NCI-H82 treated with DMSO at 0.1 percent for 48 hours (cell line): Measurements from ENCODE around the gene SLC25A13.
"Not testable (repeated sequence)": the region's sequence is repeated elsewhere in the genome, so short reads cannot be mapped to it uniquely, and the experiment has no call there.

ENCODE experiments used
- DNase-seq: peaks from one replicate; lab custom pipeline; 2025; ENCODE audit not compliant: unreplicated experiment; lab: John Stamatoyannopoulos, UW

The SLC25A13 gene

DNA sequence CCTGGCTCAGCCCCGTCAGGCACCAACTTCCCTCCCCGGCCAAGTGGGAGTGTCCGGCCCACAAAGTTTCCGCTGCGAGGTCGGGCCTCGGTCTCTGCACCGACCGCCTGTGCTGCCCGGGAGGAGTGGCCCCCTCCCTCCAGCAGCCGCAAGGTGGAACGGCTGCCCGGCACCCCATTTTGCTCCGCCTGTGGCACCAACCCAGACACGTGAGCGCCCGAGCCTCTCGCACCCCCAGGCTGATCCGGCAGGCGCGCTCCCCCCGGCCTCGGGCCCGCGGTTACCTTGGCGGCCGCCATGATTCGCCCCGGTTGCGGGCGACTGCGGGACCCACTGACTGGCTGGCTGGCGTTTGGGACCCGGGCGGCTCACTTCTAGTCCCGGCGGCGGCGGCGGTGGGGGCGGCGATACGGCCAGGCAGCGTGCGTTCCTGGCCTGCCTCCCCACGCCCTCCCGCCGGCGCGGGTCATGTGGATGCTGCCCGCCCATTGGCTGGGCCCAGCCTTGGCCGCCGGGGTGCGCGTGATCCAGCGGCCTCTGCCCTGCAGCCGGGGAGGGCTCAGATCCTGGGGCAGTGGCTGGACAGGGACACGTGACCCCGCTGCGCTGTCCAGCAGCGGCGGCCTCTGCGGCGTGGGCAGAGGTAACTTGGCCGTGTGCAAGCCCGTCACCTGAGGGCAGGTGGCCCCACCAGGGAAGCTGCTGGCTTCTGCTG, at the start of gene SLC25A13:
TSS of gene SLC25A13 (minus strand) at position 441 of the 715 bp plus-strand sequence. CDS start at position 299, 142 bp downstream.
- peak; percentile 57 for DNase-seq

DNA sequence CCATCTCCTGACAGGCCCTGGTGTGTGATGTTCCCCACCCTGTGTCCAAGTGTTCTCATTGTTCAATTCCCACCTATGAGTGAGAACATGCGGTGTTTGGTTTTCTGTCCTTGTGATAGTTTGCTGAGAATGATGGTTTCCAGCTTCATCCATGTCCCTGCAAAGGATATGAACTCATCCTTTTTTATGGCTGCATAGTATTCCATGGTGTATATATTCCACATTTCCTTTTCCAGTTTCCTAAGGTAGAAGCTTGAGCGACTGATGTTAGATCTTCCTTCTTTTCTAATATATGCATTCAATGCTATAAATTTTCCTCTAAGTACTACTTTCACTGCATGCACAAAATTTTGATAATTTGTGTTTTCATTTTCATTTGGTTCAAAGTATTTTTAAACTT, 44.0 kb upstream of the SLC25A13 start:
- not testable (repeated sequence) for DNase-seq

- no peak for DNase-seq
Measured at GRCh38 chr7:96361116-96361857, 39.4 kb upstream of the SLC25A13 start.

- no peak for DNase-seq
Measured at GRCh38 chr7:96359876-96360275, 38.0 kb upstream of the SLC25A13 start.

DNA sequence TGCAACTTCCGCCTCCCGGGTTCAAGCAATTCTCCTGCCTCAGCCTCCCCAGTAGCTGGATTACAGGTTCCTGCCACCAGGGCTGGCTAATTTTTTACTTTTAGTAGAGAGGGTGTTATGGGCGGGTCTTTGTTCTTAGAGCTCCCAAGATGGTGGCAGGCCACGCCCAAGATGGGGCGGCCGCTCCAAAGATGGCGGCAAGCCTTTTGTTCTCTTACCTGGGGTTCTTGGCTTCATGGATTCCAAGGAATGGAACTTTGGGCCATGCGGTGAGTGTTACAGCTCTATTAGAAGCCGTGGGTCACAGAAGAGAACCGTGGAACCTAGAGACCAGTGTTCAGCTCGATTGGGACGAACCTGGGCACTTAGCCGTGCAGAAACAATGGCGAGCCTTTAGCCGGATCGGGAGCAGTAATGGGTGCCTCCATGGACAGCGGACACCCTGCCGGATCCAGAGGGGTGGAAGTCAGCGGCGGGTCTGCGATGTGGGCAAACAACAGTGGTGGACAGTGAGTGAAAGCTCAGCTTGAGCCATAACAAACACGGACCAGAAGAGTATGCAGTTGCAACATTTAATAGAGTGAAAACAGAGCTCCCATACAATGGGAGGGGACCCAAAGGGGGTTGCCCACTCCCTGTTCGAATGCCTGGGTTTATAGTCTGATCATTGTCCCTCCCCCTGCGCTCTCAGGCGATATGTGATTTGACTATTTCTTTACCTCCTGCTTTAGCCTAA, 36.5 kb upstream of the SLC25A13 start:
- DNase-seq: not testable (repeated sequence)

- no peak for DNase-seq
Measured at GRCh38 chr7:96355990-96356506, 34.1 kb upstream of the SLC25A13 start.

- no peak for DNase-seq
Measured at GRCh38 chr7:96354881-96355280, 33.0 kb upstream of the SLC25A13 start.

- DNase-seq: no peak
Measured at GRCh38 chr7:96349572-96349971, 27.7 kb upstream of the SLC25A13 start.

GRCh38 chr7:96347471-96347870, 25.6 kb upstream of the SLC25A13 start:
- no peak for DNase-seq

GRCh38 chr7:96346293-96346953, 24.5 kb upstream of the SLC25A13 start:
- no peak for DNase-seq

DNA sequence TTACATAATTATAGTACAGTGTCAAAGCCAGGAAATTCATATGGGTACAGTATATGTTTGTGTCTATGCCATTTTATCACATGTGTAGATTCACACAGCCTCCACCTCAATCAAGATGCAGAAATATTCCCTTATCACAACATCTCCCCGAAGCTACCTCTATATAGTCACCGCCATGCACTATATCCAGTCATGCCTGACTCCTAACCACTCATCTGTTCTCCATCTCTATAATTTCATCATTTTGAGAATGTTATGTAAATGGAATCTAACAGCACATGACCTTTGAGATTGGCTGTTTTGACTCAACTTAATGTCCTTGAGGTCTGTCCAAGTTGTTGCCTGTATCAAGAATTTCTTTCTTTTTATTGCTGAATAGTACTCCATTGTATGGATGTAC, 22.3 kb upstream of the SLC25A13 start:
- no peak for DNase-seq

- DNase-seq: no peak
Measured at GRCh38 chr7:96342049-96342448, 20.2 kb upstream of the SLC25A13 start.

DNA sequence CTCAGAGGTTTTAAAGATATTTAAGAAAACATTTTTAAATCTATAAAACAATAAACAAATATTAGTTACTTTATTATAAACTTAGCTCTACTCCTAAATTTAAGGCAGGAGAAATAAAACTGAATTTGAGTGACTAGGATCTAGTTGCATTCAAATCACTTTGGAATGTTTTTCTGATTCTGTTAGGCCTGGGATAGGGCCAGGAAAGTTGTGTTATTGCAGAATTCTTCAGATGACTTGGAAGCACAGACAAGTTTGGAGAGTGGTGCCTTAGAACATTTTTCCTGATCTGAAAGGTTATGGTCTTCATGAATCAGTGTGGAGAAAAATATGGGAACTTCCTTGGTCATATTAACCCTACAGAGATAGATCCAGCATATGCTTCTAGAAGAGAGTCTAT, 15.6 kb upstream of the SLC25A13 start:
- DNase-seq: no peak

DNA sequence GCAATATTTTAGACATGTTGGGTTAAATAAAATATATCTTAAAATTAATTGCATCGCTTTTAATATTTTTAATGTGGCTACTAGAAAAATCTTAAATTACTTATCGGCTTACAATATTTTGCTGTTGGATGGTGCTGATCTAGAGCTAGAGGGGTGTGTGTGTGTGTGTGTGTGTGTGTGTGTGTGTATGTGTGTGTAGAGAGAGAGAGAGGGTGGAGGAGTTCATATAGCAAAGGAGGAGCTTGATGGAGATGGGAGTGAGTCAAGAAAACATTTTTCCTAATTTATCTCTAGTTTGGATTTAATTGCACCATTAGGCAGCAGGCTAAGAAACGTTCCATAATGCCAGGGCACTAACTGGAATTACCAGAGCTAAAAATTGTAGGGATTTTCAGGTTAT, 10.4 kb upstream of the SLC25A13 start:
- DNase-seq: no peak

DNA sequence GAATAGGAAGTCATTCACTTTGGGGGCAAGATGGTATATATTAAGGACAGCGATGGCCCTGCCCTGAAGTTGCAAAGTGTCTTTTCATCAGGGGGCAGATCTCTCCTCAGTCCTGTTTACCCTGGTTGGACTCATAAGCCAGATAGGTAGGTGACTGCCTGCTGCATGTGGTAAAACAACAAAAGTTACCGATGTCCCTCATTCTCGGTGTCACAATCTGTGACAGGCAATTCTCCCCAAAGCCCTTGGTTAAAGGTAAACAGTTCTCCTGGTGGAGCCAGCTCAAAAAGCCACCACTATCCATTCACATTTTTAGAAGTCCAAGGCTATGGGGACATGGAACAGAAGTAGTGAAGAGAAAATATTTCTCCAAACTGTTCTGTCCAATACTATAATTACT, 9.9 kb upstream of the SLC25A13 start:
- no peak for DNase-seq

DNA sequence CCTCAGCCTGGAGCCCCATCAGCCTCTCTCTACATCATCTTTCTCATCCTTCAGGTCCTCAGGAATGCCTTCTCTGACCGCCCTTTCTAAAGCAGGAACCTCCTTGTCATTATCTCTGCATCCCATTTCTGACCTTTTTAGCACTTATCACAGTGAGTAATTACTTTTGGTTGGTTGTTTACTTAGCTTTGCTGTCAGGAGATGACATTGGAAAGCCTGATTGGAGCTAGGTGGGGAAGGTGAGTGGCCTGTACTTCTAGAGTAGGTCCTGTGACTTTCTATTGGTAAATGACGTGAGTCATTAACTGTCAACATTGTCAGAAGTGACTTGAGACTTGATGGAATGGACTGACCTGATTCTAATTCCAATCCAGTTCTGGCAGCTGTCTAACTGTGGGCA, 9.3 kb upstream of the SLC25A13 start:
- no peak for DNase-seq

- no peak for DNase-seq
Measured at GRCh38 chr7:96330193-96330592, 8.3 kb upstream of the SLC25A13 start.

GRCh38 chr7:96329241-96329640, 7.3 kb upstream of the SLC25A13 start:
- no peak for DNase-seq

GRCh38 chr7:96328016-96328415, 6.1 kb upstream of the SLC25A13 start:
- DNase-seq: no peak

GRCh38 chr7:96327429-96327828, 5.5 kb upstream of the SLC25A13 start:
- DNase-seq: no peak

- not testable (repeated sequence) for DNase-seq
Measured at GRCh38 chr7:96326752-96327151, 4.9 kb upstream of the SLC25A13 start.
